B cell (primary cell): Measurements from ENCODE around the gene ANKRD31. TPM values are rescaled to one million over a fixed set of nuclear protein-coding genes. Genes with fewer than 3 reads are reported as not detected.

Source experiments
- ATAC-seq: fragments of 200-7000 bp; cut with Tn5 transposase; one replicate; pipeline ENCODE4 v1.10.0; 2021; ENCODE audit warnings: low read depth, mild to moderate bottlenecking, moderate number of reproducible peaks, moderate library complexity
- CTCF ChIA-PET: fragments of 350-600 bp; sonication (Branson Sonifier 250); formaldehyde crosslinking; loops from one replicate; lab custom pipeline; 2021; ENCODE audit warnings: antibody characterized with exemption, inconsistent platforms; lab: Charles Lee
- POLR2A ChIA-PET: fragments of 350-600 bp; sonication (Branson Sonifier 250); formaldehyde crosslinking; loops from one replicate; lab custom pipeline; 2021; ENCODE audit warnings: antibody characterized with exemption; lab: Charles Lee
- DNase-seq: peaks from one replicate; pipeline ENCODE4 v3.0.0; 2013
- H2AFZ ChIP-seq: 2 replicates; pipeline ENCODE4 v1.6.1; 2012; ENCODE audit warnings: mild to moderate bottlenecking, low read depth, low read length; ENCODE audit not compliant: insufficient read depth, poor library complexity, severe bottlenecking
- H3K27ac ChIP-seq, 2 donors: 1 replicate in 1 of 2; 2 replicates in 1 of 2; pipeline ENCODE4 v1.5.1; 2012 to 2013; ENCODE audit warnings: low read length in 2 of 2, mild to moderate bottlenecking in 2 of 2, moderate library complexity in 1 of 2
- H3K27me3 ChIP-seq, 4 experiments: fragments of 200-600 bp in 1 of 4; sonication (generic) in 1 of 4; replicated peaks in 1 of 4; 1 replicate in 2 of 4; 2 replicates in 2 of 4; pipeline versions ENCODE4 v1.6.1 to v1.7.0; 2013 to 2016; ENCODE audit warnings: low read length in 3 of 4, mild to moderate bottlenecking in 2 of 4, mixed read lengths in 1 of 4, moderate library complexity in 1 of 4; ENCODE audit not compliant: insufficient read depth in 4 of 4, control insufficient read depth in 3 of 4; ENCODE audit errors: control extremely low read depth in 1 of 4
- H3K36me3 ChIP-seq, 2 experiments: replicated peaks in 1 of 2; 1 replicate in 1 of 2; 2 replicates in 1 of 2; pipeline versions ENCODE4 v1.6.1 to v1.7.1; 2013; ENCODE audit warnings: low read length in 1 of 2; ENCODE audit not compliant: insufficient read depth in 2 of 2, control insufficient read depth in 1 of 2; ENCODE audit errors: control extremely low read depth in 1 of 2, extremely low read depth in 1 of 2
- H3K4me1 ChIP-seq, 2 donors: fragments of 200-600 bp in 1 of 2; sonication (generic) in 1 of 2; 1 replicate in 1 of 2; 2 replicates in 1 of 2; pipeline versions ENCODE4 v1.5.1 to v1.6.1; 2013 to 2017; ENCODE audit warnings: low read length in 2 of 2; ENCODE audit not compliant: control insufficient read depth in 2 of 2, insufficient read depth in 2 of 2
- H3K4me2 ChIP-seq: replicated peaks from 2 replicates; pipeline ENCODE3; 2012; ENCODE audit warnings: mild to moderate bottlenecking, low read depth, low read length; ENCODE audit not compliant: poor library complexity, severe bottlenecking
- H3K4me3 ChIP-seq, 5 experiments: fragments of 200-600 bp in 1 of 5; sonication (generic) in 1 of 5; 1 replicate in 3 of 5; 2 replicates in 2 of 5; pipeline versions ENCODE4 v1.5.1 to v1.7.0; 2011 to 2016; ENCODE audit warnings: low read length in 4 of 5, mild to moderate bottlenecking in 4 of 5, low read depth in 2 of 5, control low read depth in 1 of 5, moderate library complexity in 1 of 5; ENCODE audit not compliant: insufficient read depth in 1 of 5; ENCODE audit errors: control extremely low read depth in 1 of 5, extremely low read depth in 1 of 5
- H3K79me2 ChIP-seq: fragments of 200-600 bp; sonication (generic); one replicate; pipeline ENCODE4 v1.6.0; 2016; ENCODE audit warnings: low read length; ENCODE audit not compliant: control insufficient read depth, insufficient read depth
- H3K9ac ChIP-seq: fragments of 200-600 bp; sonication (generic); 2 replicates; pipeline ENCODE4 v1.6.1; 2017; ENCODE audit warnings: mild to moderate bottlenecking, low read length, moderate library complexity
- H3K9me3 ChIP-seq, 3 donors: one replicate each; pipeline versions ENCODE4 v1.6.1 to v1.7.1; 2013; ENCODE audit warnings: low read length in 2 of 3; ENCODE audit not compliant: control insufficient read depth in 2 of 3, insufficient read depth in 1 of 3; ENCODE audit errors: control extremely low read depth in 1 of 3
- H4K20me1 ChIP-seq: 2 replicates; pipeline ENCODE4 v1.6.0; 2012; ENCODE audit warnings: mild to moderate bottlenecking, low read length; ENCODE audit not compliant: insufficient read depth, control insufficient read depth, poor library complexity, severe bottlenecking
- H3K27ac Mint-ChIP-seq: one replicate; pipeline ENCODE4 v1.8.0; 2021; ENCODE audit warnings: mixed read lengths
- H3K27me3 Mint-ChIP-seq: one replicate; pipeline ENCODE4 v1.8.0; 2021; ENCODE audit warnings: mixed read lengths
- H3K4me1 Mint-ChIP-seq: one replicate; pipeline ENCODE4 v1.8.0; 2021; ENCODE audit warnings: mixed read lengths
- H3K4me3 Mint-ChIP-seq: one replicate; pipeline ENCODE4 v1.8.0; 2021; ENCODE audit warnings: mixed read lengths
- H3K9me3 Mint-ChIP-seq: one replicate; pipeline ENCODE4 v1.8.0; 2022; ENCODE audit warnings: mixed read lengths; ENCODE audit not compliant: insufficient read depth
- CTCF ChIP-seq: fragments of 200-600 bp; IDR thresholded peaks from one replicate; pipeline ENCODE4 v1.8.0; 2022; ENCODE audit warnings: antibody characterized with exemption, mild to moderate bottlenecking
- EZH2 ChIP-seq: IDR thresholded peaks from 2 replicates; pipeline ENCODE4 v1.6.1; 2012; ENCODE audit warnings: borderline replicate concordance, low read depth, mild to moderate bottlenecking, moderate library complexity, low read length; ENCODE audit not compliant: insufficient read depth, poor library complexity, severe bottlenecking
- WGBS: methylation state at CpG from one replicate; pipeline ENCODE4 v1.1.5; 2013; ENCODE audit warnings: missing lambda C conversion rate; ENCODE audit not compliant: insufficient coverage; 5-methylcytosine and 5-hydroxymethylcytosine counted together
- intact Hi-C: fragments of 100-400 bp; cut with micrococcal nuclease; formaldehyde crosslinking; loops from one replicate; pipeline ENCODE4 v1.10.0; 2022
- polyA plus RNA-seq: library from polyadenylated mRNA; depleted of rRNA; stranded (reverse); fragments of >200 nt; gene quantifications from 2 replicates; pipeline ENCODE4 v1.2.3, GENCODE V29; 2012
- total RNA-seq, 2 donors: library from RNA; stranded (reverse); fragments of 120-200 nt in 1 of 2; gene quantifications; 1 replicate in 1 of 2; 2 replicates in 1 of 2; pipeline versions ENCODE4 v1.2.3 to v1.2.4, GENCODE V29; 2013 to 2022

Gene ANKRD31
- total and polyA plus RNA-seq, 2 donors (not counting 1 experiment from before 2014, with no cell fraction given) = 0.06 to 0.10 TPM

- Histone ChIP-seq H2AFZ (no peak overlapping the region), H3K79me2 (no peaks in the 10 kb centered on the region), H3K27ac (no peak overlapping the region), H3K4me1 (no peaks in the 10 kb centered on the region), H3K36me3 (no peaks in the 10 kb centered on the region), H3K27me3 (no peaks in the 10 kb centered on the region), H3K9ac (no peak overlapping the region), H4K20me1 (no peaks in the 10 kb centered on the region), H3K4me2 (no peak overlapping the region), H3K9me3 (no peaks in the 10 kb centered on the region), H3K4me3 (no peak overlapping the region)
- Mint-ChIP-seq H3K9me3 (peaks cover 4% of the 10 kb centered on the region), H3K27me3 (peaks cover 6% of the 10 kb centered on the region), H3K27ac (no peak overlapping the region), H3K4me1 (no peaks in the 10 kb centered on the region), H3K4me3 (no peak overlapping the region)
- ATAC-seq (no peak), DNase-seq (no peak)
- TF ChIP-seq CTCF (no peak), EZH2 (no peak)
- POLR2A ChIA-PET = no interaction called here
- WGBS = no CpG with 5 or more reads among the region's 2 CpGs
- intact Hi-C loops = no loop called here
- CTCF ChIA-PET = interaction anchor here (1.1 kb wide), 1 partner anchor 19 kb away, joined by 3 read pairs; no protein-coding TSS in a partner anchor
Observed at GRCh38 chr5:75148051-75148450, 88.6 kb downstream of the ANKRD31 start.

GRCh38 chr5:75142566-75143136 is 94.0 kb downstream of the ANKRD31 start:
- POLR2A ChIA-PET = no interaction called here
- no peaks in the 10 kb centered on the region for H3K4me1 ChIP-seq
- no peaks in the 10 kb centered on the region for H4K20me1 ChIP-seq
- no peak overlapping the region for H3K4me3 ChIP-seq
- no peak for ATAC-seq
- CTCF ChIA-PET = no interaction called here
- TF ChIP-seq EZH2 (no peak), CTCF (no peak)
- peaks cover 0 to 4% (median 0%) of the 10 kb centered on the region in 3 donors for H3K9me3 ChIP-seq
- Mint-ChIP-seq H3K27me3 (peaks cover 6% of the 10 kb centered on the region), H3K4me3 (no peak overlapping the region), H3K27ac (no peak overlapping the region), H3K4me1 (no peaks in the 10 kb centered on the region), H3K9me3 (peaks cover 4% of the 10 kb centered on the region)
- WGBS = 0% methylated on average over 1 of the region's 2 CpGs
- H3K4me2 ChIP-seq = no peak overlapping the region
- no peak overlapping the region for H3K9ac ChIP-seq
- no peak for DNase-seq
- no peak overlapping the region for H3K27ac ChIP-seq
- no peaks in the 10 kb centered on the region for H3K27me3 ChIP-seq
- no peaks in the 10 kb centered on the region for H3K36me3 ChIP-seq
- H3K79me2 ChIP-seq = no peaks in the 10 kb centered on the region
- no peak overlapping the region for H2AFZ ChIP-seq
- intact Hi-C loops = no loop called here
